Fibroblast of lung (primary cell): ENCODE results near the gene ADCY9. TPM values are rescaled to one million over a fixed set of nuclear protein-coding genes. Genes with fewer than 3 reads are reported as not detected.
A peak's percentile ranks its signal among the peaks of the same experiment; 100 is the strongest.

ENCODE experiments used
- DNase-seq, 2 donors: peaks; one replicate each; pipeline versions ENCODE4 v3.0.0 to v3.0.0-alpha.2; 2010; ENCODE audit warnings: low read depth in 2 of 2
- H2AFZ ChIP-seq: 2 replicates; pipeline ENCODE4 v1.5.1; 2012; ENCODE audit warnings: low read length, control low read depth, inconsistent platforms
- H3K27ac ChIP-seq: 2 replicates; pipeline ENCODE4 v1.5.1; 2011; ENCODE audit warnings: low read length, control low read depth; ENCODE audit not compliant: insufficient read depth
- H3K27me3 ChIP-seq: 2 replicates; pipeline ENCODE4 v1.5.1; 2011; ENCODE audit warnings: mild to moderate bottlenecking, low read length; ENCODE audit not compliant: control insufficient read depth, insufficient read depth
- H3K36me3 ChIP-seq: 2 replicates; pipeline ENCODE4 v1.5.1; 2011; ENCODE audit warnings: low read length; ENCODE audit not compliant: control insufficient read depth, insufficient read depth
- H3K4me1 ChIP-seq: 2 replicates; pipeline ENCODE4 v1.5.1; 2011; ENCODE audit warnings: low read length; ENCODE audit not compliant: control insufficient read depth, insufficient read depth; ENCODE audit errors: extremely low read depth
- H3K4me2 ChIP-seq: 2 replicates; pipeline ENCODE4 v1.5.1; 2011; ENCODE audit warnings: low read length, control low read depth; ENCODE audit not compliant: insufficient read depth; ENCODE audit errors: extremely low read depth
- H3K4me3 ChIP-seq, 4 experiments: fragments of 200-600 bp in 1 of 4; sonication (generic) in 1 of 4; replicated peaks in 1 of 4; 2 replicates each; pipeline ENCODE4 v1.5.1; 2011 to 2016; ENCODE audit warnings: low read length in 4 of 4, low read depth in 3 of 4, mild to moderate bottlenecking in 3 of 4, control low read depth in 2 of 4, inconsistent platforms in 1 of 4, mixed read lengths in 1 of 4; ENCODE audit not compliant: insufficient read depth in 1 of 4; ENCODE audit errors: control extremely low read depth in 1 of 4
- H3K79me2 ChIP-seq: 2 replicates; pipeline ENCODE4 v1.5.1; 2012; ENCODE audit warnings: mild to moderate bottlenecking, low read length, inconsistent platforms; ENCODE audit not compliant: control insufficient read depth, insufficient read depth
- H3K9ac ChIP-seq: 2 replicates; pipeline ENCODE4 v1.5.1; 2011; ENCODE audit warnings: mild to moderate bottlenecking, low read length, control low read depth; ENCODE audit not compliant: insufficient read depth
- H3K9me3 ChIP-seq: 2 replicates; pipeline ENCODE4 v1.5.1; 2012; ENCODE audit warnings: low read depth, low read length; ENCODE audit not compliant: control insufficient read depth, insufficient read depth
- H4K20me1 ChIP-seq: 2 replicates; pipeline ENCODE4 v1.5.1; 2011; ENCODE audit warnings: low read length; ENCODE audit not compliant: control insufficient read depth, insufficient read depth; ENCODE audit errors: extremely low read depth
- EZH2 ChIP-seq: IDR thresholded peaks from 2 replicates; pipeline ENCODE4 v1.5.1; 2012; ENCODE audit warnings: low read length, control low read depth, mild to moderate bottlenecking; ENCODE audit errors: missing control alignments
- polyA minus RNA-seq: library from RNA; depleted of rRNA, polyadenylated mRNA; stranded (reverse); fragments of >200 nt; gene quantifications from 2 replicates; pipeline ENCODE4 v1.2.3, GENCODE V29; 2011; ENCODE audit warnings: low replicate concordance
- polyA plus RNA-seq, 2 donors: library from polyadenylated mRNA; depleted of rRNA in 1 of 2; stranded (reverse) in 1 of 2; unstranded in 1 of 2; fragments of >200 nt; gene quantifications; 2 replicates each; pipeline ENCODE4 v1.2.1, GENCODE V29; 2011 to 2012; ENCODE audit warnings: missing spikeins in 1 of 2
- total RNA-seq: library from RNA; depleted of rRNA; stranded (reverse); fragments of >200 nt; gene quantifications from 2 replicates; pipeline ENCODE4 v1.2.1, GENCODE V29; 2014
- TF ChIP-seq, protein P1 (sequence below), 2 donors: IDR thresholded peaks in 1 of 2; conservative IDR thresholded peaks in 1 of 2; 1 replicate in 1 of 2; 2 replicates in 1 of 2; pipeline ENCODE4 v1.5.1; 2011 to 2012; ENCODE audit warnings: low read length in 2 of 2, control low read depth in 1 of 2, inconsistent platforms in 1 of 2, low read depth in 1 of 2, mild to moderate bottlenecking in 1 of 2

ADCY9 gene
- total RNA-seq: 21.6 and 37.0 TPM in 2 replicates
- 21.1 and 22.1 TPM in 2 replicates for polyA plus RNA-seq
- 18.0 and 23.8 TPM in 2 replicates for polyA plus RNA-seq (2012)
- polyA minus RNA-seq: 66.0 and 80.8 TPM in 2 replicates

DNA sequence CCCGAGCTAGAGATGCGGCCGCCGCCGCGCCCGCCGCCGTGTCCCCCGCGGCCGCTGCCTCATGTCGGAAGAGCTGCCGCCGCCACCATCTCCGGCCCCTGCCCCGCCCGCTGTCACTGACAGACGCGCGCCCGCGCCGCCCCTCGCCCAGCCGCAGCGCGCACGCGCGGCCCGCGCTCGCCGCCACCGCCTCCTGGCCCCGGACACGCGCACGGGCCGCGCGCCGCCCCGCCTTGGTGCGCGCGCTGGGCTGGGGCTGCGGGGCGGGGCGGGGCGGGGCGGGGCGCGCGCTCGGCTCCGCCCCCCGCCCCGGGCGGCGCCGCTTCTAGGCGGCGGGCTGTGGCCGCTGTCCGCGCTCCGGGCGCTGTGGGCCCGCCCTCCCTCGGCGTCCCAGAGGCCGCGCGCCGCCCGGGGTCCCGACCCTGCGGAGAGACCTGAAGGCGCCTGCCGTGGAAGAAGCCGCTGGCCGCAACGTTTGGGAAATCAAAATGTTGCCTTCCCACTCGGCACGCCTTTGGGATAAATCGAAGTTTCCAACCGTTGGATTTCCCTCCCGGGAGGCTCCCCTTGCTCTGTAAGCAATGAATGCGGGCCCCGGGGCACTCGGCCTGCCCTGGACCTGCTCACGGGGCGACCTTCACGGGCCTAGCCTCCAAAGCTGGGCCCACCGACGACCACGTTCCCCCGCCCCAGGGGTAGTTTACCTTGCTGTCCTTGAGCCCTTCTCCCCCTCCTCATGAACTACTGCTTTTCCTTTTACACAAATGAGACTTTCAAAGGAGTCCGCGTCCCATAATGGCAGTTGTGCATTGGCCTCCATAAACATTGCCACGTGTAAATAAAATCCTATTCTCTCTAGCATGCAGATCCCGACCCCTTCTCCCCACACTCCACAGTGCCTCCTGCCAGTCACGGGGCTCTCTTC is at the start of gene ADCY9:
Gene ADCY9, minus strand, starts transcription at position 118 of the 925 bp plus-strand sequence. CDS start 1,000 bp downstream, outside the sequence.
- DNase-seq: peak; percentile 75 to 84
- Histone ChIP-seq H3K27me3 (no peaks in the 10 kb centered on the region), H4K20me1 (no peaks in the 10 kb centered on the region), H3K9ac (peak within 1 kb of the TSS; percentile 68), H3K36me3 (peaks cover 6% of the 10 kb centered on the region), H3K4me3 (peak within 1 kb of the TSS; percentile 46 to 63 (median 57)), H3K27ac (peak within 1 kb of the TSS; percentile 77), H3K9me3 (no peaks in the 10 kb centered on the region), H3K79me2 (peaks cover 36% of the 10 kb centered on the region), H3K4me2 (peak within 1 kb of the TSS; percentile 89), H3K4me1 (peaks cover 18% of the 10 kb centered on the region), H2AFZ (peak within 1 kb of the TSS; percentile 76)
- TF ChIP-seq EZH2: no peak
- TF ChIP-seq, protein P1, sequence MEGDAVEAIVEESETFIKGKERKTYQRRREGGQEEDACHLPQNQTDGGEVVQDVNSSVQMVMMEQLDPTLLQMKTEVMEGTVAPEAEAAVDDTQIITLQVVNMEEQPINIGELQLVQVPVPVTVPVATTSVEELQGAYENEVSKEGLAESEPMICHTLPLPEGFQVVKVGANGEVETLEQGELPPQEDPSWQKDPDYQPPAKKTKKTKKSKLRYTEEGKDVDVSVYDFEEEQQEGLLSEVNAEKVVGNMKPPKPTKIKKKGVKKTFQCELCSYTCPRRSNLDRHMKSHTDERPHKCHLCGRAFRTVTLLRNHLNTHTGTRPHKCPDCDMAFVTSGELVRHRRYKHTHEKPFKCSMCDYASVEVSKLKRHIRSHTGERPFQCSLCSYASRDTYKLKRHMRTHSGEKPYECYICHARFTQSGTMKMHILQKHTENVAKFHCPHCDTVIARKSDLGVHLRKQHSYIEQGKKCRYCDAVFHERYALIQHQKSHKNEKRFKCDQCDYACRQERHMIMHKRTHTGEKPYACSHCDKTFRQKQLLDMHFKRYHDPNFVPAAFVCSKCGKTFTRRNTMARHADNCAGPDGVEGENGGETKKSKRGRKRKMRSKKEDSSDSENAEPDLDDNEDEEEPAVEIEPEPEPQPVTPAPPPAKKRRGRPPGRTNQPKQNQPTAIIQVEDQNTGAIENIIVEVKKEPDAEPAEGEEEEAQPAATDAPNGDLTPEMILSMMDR (conservative IDR thresholded peaks at IDR 0.05 in 1 of 2, IDR thresholded peaks at IDR 0.05 in 1 of 2; ENCODE audit: low read depth in 1 of 2, low read length in 2 of 2): no peak

GRCh38 chr16:4160658-4161430 is 44.6 kb upstream of the ADCY9 start:
- no peaks in the 10 kb centered on the region for H3K79me2 ChIP-seq
- no peak overlapping the region for H2AFZ ChIP-seq
- no peaks in the 10 kb centered on the region for H3K36me3 ChIP-seq
- no peak overlapping the region for H3K9ac ChIP-seq
- H3K27me3 ChIP-seq: no peaks in the 10 kb centered on the region
- no peak overlapping the region for H3K27ac ChIP-seq
- H3K4me2 ChIP-seq: no peak overlapping the region
- no peak for DNase-seq
- no peak overlapping the region for H3K4me3 ChIP-seq
- TF ChIP-seq, protein P1 (conservative IDR thresholded peaks at IDR 0.05 in 1 of 2, IDR thresholded peaks at IDR 0.05 in 1 of 2; ENCODE audit: low read depth in 1 of 2, low read length in 2 of 2): no peak
- TF ChIP-seq EZH2: no peak
- H3K4me1 ChIP-seq: no peaks in the 10 kb centered on the region
- H4K20me1 ChIP-seq: no peaks in the 10 kb centered on the region
- H3K9me3 ChIP-seq: no peaks in the 10 kb centered on the region

DNA sequence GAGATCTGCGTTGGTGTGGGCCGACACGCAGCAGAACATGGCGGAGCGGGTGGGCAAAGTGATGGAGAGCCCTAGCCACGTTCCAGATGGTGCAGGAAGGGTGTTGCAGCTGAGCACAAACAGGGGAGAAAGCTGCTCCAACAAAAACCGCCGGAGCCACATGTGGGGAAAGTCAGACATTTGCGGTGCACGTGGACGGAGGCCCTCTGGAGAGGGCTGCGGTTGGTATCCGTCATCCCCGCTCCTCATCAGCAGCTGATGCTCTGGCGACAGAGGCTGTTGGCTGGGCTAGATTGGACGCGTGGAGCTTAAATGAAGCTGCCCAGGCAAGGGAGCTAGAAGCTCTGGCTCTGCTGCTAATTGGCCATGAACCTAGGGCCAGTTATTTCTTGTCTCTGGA is 43.5 kb upstream of the ADCY9 start:
- Histone ChIP-seq H3K79me2 (no peaks in the 10 kb centered on the region), H4K20me1 (no peaks in the 10 kb centered on the region), H3K36me3 (no peaks in the 10 kb centered on the region), H3K4me1 (no peaks in the 10 kb centered on the region), H3K9ac (no peak overlapping the region), H2AFZ (no peak overlapping the region), H3K9me3 (no peaks in the 10 kb centered on the region), H3K27me3 (peaks cover 4% of the 10 kb centered on the region), H3K27ac (no peak overlapping the region), H3K4me2 (no peak overlapping the region), H3K4me3 (no peak overlapping the region)
- no peak for TF ChIP-seq EZH2
- TF ChIP-seq, protein P1 (conservative IDR thresholded peaks at IDR 0.05 in 1 of 2, IDR thresholded peaks at IDR 0.05 in 1 of 2; ENCODE audit: low read depth in 1 of 2, low read length in 2 of 2): no peak
- no peak for DNase-seq
